Inflammatory macrophage (primary cell): ENCODE measurements around the gene FAM98C.
A peak's percentile ranks its signal among the peaks of the same experiment; 100 is the strongest.
"Not testable (repeated sequence)": the region's sequence is repeated elsewhere in the genome, so short reads cannot be mapped to it uniquely, and the experiment has no call there.

Experiments
- DNase-seq, 2 donors: peaks; one replicate each; pipeline ENCODE4 v3.0.0-alpha.2; 2020 to 2022

Gene FAM98C

DNA sequence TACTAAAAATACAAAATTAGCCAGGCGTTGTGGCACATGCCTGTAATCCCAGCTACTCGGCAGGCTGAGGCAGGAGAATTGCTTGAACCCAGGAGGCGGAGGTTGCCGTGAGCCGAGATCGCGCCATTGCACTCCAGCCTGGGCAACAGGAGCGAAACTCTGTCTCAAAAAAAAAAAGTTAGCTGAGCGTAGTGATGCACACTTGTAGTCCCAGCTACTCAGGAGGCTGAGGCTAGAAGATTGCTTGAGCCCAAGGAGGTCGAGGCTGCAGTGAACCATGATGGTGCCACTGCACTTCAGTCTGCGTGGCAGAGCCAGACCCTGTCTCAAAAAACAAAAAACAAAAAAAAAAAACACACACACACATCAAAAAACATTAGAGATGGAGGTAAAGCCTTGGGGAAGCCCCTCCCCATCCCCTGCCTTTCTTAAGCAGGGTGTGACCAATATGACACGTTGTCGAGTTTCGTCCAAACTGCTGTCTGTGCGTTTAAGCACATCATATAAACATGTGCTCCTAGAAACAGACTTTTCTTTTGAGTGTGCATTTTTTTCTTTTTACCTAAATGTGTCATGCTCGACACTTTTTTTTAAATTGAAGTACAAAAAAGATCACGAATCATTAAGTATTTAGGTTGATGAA lies 24.3 kb downstream of the FAM98C start:
- not testable (repeated sequence) for DNase-seq

DNA sequence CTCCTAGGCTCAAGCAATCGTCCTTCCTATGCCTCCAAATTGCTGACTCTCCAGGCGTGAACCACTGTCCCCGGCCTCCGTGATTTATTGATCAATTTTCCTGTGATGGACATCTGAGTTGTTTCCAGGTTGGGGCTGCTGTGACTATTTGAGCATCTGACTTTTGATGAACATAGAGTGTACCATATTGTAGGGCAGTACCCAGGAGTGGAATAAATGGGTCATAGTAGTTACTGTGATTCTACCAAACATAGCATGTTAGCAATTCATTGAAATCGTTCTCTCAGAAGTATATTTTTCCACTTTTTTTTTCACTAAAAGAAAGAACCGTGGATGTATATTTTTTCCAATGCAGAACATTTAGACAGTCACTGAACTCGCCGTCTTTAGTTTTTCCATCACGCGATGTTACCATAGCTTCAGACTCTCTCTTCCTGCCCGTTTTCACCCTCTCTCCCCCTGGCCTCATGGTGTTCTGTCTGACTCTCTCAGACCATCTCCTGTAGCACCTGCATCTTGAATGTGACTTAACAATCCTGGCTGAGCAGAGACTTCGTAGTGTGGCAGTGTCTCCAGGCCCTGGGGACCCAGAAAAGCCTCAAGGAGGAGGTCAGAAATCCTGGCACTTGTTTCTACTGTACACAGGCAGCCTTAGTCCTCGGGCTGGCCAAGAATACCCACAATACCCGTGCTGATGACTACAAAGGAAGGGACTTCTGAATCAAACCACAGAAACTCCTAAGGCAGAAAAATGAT lies 26.3 kb downstream of the FAM98C start:
- DNase-seq = no peak

DNA sequence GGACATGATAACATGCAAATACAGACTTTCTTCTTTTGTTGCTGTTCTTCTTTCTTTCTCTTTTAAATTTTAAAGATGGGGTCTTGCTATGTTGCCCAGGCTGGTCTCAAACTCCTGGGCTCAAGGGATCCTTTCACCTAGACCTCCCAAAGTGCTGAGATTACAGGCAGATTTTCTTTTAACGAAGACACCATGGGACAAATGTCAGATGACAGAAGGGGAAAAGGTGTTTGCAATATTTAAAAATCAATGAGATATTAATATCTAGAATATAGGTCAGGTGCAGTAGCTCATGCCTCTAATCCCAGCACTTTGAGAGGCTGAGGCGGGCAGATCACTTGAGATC lies 26.9 kb downstream of the FAM98C start:
- no peak for DNase-seq

DNA sequence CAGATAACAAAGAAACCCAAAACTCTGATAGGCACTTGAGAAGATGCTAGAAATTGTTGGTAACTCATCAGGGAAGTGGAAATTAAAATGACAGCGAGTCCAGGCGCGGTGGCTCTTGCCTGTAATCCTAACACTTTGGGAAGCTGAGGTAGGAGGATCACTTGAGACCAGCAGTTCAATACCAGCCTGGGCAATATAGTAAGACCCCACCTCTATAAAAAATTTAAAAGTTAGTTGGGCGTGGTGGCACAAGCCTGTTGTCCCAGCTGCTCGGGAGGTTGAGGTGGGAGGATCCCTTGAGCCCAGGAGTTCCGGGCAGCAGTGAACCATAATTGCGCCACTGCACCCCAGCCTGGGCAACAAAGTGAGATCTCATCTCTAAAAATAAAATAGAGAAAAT lies 28.0 kb downstream of the FAM98C start:
- no peak for DNase-seq

- DNase-seq = peak; percentile 16 to 40
These were observed 30.4 kb downstream of the FAM98C start, which contains the start of gene RYR1 for GRCh38 chr19:38433268-38433733. RYR1 (plus strand) TSS chr19:38433691; CDS start chr19:38433830, 139 bp downstream.

DNA sequence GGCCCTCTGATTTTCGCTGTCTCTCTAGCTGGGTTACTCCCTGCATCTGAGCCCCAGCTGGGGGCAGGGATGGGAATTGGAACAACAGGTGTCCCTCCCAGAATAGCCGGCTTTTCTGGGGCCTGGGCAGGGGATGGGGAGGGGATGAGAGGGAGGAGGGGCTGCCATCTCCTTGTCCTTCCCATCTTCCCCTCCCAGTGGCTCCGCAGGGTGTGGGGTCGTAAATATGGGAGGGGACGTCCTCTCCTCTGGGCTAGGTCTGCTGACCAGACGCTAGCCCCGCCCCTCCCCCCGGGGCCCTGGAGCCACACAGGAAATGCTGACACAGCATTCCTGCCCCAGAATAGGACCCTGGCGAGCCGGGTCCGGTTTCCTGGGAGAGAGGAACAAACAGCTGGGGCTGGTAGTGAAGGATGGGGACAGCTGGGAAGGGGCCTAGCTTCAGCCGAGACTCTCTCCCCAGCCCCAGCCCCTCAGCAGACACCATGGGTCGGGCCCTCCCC lies 31.7 kb downstream of the FAM98C start:
- no peak for DNase-seq

DNA sequence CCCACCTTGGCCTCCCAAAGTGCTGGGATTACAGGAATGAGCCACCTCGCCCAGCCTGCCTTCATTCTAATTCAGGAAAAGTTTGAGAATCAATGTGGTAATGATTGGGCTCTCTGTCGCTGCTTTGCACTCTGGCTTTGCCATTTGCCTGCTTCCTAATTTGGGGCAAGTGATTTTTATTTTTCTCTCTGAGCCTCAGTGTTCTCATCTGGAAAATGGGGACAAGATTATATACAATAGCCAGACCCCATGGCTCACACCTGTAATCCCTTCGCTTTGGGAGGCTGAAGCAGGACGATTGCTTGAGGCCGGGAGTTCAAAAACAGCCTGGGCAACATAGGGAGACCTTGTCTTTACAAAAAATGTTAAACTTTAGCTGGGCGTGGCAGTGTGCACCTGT lies 34.4 kb downstream of the FAM98C start:
- no peak for DNase-seq

DNA sequence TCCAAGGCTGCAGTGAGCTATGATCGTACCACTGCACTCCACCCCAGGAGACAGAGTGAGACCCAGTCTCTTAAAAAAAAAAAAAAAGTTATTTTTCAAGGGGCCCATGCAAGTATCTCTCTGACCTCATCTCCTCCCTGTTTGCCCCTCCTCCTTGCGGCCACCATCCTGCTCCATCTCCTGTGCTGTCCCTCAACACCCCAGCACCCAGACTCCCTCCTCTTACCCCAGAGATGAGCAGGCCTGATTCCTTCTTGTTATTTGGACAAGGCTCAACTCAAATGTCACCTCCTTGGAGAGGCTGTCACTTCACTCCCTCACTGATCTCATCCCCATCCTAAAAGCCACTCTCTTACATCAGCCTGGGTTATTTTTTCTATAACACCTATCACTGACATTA lies 35.0 kb downstream of the FAM98C start:
- DNase-seq = no peak

DNA sequence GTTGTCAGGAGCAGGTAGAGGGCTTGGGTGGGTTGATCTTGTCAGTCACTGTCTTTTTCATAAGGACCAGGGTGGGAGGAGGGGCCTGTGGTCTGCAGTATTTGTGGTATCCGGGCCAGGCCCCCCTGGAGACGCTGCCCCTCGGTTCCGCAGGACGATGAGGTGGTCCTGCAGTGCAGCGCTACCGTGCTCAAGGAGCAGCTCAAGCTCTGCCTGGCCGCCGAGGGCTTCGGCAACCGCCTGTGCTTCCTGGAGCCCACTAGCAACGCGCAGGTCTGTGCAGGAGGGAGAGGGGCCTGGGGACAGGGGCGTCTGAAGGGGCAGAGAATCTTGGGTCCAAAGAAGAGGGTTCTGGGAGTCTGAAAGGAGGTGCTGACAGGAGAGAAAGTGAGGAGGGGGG lies 37.7 kb downstream of the FAM98C start:
- DNase-seq = no peak

DNA sequence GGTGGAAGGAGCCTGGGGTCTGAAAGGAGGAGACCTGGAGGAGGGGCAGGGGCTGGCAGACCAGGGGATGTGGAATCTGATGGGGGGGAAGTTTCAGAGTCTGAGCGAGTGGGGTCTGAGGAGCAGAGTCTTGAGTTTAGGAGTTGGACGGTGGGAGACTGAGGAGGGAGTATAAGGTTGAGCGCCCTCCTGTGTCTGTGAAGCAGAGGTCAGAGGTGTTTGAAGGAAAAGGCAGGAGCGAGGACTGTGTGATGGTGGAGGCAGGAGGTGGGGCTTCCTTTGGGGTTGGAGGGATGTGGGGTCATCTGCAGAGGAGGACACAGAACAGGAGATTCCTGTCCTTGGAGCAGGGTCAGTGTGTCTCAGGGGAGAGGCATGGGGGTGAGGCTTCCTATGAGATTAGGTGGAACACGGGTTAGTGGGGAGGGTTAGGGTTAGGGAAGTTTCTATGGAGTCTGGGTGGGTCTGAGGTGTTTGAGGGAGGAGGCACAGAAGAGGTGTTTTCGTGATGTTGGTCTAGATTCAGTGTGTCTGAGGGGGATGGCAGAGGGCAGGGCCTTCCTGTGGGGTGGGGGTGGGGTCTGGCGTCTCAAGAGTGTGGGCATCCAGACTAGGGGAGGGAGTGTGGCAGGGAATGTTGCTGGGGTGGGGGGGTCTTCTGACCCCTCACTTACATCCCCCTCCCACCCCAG lies 38.9 kb downstream of the FAM98C start:
- DNase-seq = no peak

DNA sequence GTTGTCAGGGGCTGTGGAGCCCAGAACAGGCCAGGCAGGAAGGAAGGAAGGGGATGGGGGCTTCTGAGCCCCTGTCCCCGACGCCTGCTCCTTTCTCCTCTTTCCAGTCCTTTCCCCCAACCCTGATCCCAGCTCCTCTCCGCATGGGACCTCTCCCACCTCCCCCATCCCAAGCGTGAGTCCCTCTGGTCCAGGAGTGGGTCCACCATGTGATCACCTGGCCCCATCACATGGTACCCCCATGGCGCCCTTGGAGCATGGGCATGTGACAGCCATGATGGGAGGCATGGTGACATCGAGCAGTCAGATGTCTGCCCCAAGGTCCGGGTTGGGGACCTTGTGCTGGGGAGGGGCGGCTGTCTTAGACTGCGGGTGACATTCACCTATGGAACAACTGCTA lies 39.8 kb downstream of the FAM98C start:
- DNase-seq = no peak

- no peak for DNase-seq
These were observed 40.6 kb downstream of the FAM98C start for GRCh38 chr19:38443458-38443999.

GRCh38 chr19:38444026-38444425 lies 41.1 kb downstream of the FAM98C start:
- DNase-seq = no peak

- DNase-seq = no peak
These were observed 42.5 kb downstream of the FAM98C start for GRCh38 chr19:38445362-38445761.

- no peak for DNase-seq
These were observed 45.3 kb downstream of the FAM98C start for GRCh38 chr19:38448225-38448624.

DNA sequence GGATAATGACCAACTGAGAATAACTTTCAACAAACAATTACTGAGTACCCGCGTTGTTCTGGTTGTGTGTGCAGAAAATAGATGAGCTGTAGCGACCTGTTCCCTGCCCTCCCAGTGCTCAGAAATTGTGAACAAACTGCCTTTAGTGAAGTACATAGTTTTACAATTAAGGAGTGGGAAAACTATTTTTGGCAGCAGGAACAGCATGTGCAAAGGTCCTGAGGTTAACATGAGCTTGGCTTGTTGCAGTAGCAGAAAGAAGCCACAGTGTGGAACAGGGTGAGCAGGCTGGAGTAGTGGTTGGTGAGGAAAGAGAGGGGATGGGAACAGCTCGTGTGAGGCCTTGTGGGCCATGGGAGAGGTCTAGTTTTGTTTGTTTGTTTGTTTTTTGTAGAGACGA lies 46.6 kb downstream of the FAM98C start:
- DNase-seq = no peak

- DNase-seq = no peak
These were observed 48.1 kb downstream of the FAM98C start for GRCh38 chr19:38451036-38451435.

DNA sequence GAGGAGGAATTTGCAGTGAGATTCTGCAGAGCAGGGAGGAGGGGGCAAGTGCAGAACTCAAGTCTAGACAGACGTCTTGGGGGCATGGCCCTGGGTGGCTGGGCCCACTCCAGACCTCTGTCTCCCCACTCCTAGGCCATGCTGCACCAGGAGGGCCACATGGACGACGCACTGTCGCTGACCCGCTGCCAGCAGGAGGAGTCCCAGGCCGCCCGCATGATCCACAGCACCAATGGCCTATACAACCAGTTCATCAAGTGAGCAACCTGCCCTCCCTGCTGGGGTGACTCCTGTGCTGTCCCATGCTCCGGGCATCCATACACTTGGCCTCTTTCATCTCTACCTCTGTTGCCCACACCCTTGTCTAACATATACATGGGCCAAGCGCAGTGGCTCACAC lies 48.7 kb downstream of the FAM98C start:
- no peak for DNase-seq

DNA sequence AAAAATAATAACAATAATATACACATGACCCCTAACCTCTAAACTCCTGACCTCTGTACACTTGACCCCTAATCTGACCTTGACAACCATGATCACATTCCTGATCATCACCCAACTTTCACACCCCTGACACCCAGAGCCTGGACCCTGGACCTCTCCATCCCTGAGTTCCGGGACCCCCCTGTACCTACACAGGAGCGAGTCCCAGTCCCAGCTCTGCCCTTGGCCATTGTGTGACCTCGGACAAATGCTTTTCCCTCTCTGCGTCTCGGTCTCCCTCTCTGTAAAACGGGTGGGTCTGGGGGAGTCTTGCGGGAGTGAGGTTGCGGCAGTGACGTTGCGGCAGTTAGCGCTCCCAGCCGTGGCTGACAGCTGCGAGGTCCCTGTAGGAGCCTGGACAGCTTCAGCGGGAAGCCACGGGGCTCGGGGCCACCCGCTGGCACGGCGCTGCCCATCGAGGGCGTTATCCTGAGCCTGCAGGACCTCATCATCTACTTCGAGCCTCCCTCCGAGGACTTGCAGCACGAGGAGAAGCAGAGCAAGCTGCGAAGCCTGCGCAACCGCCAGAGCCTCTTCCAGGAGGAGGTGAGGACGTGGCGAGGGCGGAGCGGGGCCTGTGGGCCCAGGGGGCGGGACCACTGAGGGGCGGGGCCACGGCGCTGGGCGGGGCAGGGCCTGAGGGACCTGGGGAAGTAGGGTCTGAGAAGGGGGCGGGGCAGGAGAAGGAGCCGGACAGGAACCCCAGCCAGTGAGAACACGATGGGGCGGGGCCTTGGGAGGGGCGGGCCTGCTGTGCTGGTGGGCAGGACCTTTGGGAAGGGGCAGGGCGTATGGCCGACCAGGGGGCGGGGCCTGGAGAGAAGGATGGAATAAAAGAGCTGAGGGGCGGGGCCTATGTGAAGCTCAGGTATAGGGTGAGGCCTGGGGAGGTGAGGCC lies 49.8 kb downstream of the FAM98C start:
- DNase-seq = no peak

- DNase-seq = peak in 1 of 2 donors; percentile 37
These were observed 50.7 kb downstream of the FAM98C start for GRCh38 chr19:38453596-38453995.

DNA sequence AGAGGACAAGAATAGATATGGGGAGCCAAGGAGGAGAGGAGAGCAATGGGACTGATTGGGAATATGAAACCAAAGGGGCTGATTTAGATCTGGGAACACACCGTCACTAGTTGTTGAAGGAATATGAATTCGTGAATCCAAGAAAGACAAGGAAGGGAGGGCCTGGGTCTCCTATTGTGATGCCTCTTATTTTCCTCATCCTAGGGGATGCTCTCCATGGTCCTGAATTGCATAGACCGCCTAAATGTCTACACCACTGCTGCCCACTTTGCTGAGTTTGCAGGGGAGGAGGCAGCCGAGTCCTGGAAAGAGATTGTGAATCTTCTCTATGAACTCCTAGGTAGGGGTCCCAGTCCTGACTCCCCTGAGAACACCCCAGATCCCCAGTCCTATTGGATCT lies 52.1 kb downstream of the FAM98C start:
- no peak for DNase-seq

- DNase-seq = no peak
These were observed 54.3 kb downstream of the FAM98C start for GRCh38 chr19:38457202-38457601.
